DMS 273 (cell line): Measurements from ENCODE around the gene SLC9A6.
"Not testable (repeated sequence)": the region's sequence is repeated elsewhere in the genome, so short reads cannot be mapped to it uniquely, and the experiment has no call there.

Source experiments
- DNase-seq: peaks from one replicate; lab custom pipeline; 2025; ENCODE audit not compliant: unreplicated experiment; lab: John Stamatoyannopoulos, UW

The SLC9A6 gene

DNA sequence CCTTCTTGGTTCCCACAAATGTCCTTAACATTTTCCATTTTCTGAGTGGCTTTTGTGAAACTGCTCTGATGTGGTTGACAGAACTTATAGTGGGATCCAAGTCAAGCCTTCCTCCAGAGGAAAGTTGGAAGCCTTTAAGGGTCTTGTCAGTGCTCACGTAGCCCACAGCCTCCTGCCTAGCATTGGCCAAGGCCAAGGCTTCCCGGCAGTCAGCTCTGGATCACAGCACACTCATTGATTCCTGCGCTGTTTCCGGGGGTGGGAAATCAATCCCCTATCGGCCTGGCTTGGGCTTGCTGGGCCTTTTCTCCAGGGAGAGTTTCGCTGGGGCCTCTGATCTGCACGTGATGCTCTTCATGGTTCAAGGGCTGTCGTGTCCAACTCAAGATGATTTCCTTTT, 76.1 kb downstream of the SLC9A6 start:
- DNase-seq: no peak

DNA sequence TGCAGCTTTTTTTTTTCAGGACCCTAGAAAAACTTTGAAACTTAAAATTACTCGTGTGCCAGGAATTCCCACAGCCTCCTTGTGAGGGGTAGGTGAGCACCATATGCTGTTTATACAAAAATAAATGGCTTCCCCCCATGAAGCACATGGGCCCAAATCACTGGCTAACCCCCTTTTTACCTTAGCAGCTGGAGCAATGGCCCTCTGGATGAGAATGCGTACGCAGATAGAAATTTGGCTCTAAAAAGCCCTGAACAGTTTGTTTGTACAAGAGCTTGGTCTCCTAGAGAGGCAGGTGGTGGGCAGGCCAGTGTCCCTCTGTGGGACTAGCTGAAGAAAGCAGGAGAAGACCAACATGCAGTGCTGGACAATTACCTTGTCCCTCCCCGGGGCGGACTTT, 76.5 kb downstream of the SLC9A6 start:
- DNase-seq: peak; percentile 53

DNA sequence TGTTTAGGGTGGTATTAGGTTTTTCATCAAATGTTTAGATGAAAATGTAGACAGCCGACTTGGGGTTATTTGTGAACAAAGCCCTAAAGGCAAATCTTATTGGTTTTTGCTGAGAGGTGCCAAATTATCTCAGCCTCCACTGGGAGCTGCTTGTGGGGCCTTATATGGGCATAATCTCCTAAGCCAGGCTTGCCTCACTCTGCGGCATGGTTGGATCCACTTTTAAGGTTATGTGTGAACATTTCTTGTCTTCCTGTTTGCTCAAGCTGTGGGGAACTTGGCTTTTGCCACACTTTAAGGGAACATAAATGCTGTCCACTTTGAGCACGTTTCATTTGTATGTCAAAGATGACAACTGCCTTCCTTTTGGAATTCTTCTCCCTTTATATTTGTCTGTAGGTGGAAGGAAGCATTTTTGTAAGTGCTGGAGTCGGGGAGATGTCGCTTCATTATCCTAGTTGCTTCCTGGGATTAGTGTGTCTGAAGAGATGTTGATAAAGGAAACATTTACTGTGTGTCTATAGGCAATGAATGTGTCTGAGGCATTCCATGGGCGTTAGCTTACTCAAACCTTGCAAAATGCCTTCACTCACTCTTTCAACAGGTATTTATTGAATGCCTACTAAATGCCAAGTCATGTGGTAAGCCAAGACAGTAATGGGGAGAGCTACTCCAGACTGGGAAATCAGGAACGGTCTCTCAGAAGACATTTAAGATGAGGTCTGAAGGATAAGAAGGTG, 78.3 kb downstream of the SLC9A6 start:
- peak; percentile 19 for DNase-seq

DNA sequence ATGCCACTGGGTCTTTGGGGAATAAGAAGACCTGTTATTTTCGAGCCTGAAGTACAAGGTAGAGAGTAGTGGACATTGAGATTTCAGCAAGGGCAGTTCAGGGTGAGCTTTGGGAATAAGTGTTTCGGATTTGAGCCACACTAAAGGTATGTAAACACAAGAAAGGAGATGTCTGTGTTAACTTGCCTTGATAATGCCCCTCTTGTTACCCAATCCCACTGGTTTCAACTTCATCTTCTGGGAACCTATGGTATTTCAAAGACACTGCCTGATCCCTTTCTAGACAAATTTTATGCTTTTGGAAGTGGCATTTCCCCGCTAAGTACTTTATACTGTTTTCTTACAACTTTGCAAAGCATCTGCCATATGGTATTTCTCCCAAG, 79.4 kb downstream of the SLC9A6 start:
- no peak for DNase-seq

DNA sequence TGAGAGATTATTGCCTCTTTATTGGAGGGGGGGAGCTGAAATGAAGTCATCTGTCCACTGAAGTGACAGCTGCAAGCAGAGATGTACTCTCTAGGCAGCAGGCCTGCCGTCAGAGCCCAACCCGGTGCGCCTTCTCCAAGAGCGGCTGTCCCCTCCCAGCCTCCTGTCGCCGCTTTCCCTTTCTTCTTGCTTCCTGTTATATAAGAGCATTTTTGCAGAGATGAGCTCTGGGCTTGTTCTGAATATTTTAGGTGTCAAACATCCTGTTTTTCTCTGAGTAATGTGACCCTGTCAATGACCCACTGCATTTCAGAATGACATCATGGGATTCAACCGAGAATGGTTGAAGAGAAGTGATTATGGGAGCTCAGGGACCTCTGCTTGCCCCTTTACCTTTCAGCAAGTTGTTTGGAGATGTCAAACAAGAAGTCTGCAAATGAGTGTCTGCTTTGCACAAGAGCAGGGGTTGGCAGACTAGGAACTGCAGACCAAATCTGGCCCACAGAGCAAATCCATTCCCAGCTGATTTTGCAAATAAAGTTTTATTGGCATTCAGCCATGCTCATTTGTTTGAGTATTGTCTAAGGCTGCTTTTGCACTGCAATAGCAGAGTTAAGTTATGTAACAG, 79.9 kb downstream of the SLC9A6 start:
- peak; percentile 89 for DNase-seq

DNA sequence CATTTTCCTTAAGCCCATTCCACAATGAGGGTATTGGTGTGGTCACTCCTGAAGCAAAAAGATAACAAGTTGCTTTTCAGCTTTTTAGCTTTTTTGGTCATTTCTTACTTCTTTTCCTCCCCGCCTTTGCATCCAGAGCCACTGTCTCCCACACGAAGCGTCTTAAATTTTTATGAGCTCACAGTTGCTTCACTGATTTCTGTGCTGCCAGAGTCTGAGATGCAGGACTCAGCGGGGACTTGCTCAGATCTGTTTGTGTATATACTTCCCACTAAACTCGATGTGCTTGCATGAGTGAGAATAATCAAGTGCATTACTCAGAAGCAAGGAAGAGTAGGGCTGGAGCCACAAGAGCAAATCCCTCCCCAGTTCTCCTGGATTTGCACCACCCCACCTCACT, 81.9 kb downstream of the SLC9A6 start:
- DNase-seq: no peak

DNA sequence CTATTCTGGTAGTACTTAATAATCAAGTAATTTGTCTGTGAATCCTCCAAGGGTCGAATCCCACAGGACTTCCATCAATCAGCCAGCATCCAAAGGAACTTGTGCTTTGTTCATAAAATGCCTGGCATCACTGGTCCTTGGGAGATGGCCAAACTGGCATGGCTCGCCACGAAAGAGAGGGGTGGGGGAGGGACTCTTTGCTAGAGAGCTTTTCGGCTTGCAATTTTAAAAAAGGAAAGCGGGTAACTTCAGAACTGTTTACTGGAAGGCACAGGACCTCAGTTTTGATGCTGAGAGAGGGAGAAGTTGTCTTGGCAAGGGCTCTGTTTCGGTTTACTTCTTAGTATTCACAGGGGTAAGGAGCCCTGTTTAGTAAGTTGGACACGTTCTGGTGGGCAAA, 82.7 kb downstream of the SLC9A6 start:
- no peak for DNase-seq

DNA sequence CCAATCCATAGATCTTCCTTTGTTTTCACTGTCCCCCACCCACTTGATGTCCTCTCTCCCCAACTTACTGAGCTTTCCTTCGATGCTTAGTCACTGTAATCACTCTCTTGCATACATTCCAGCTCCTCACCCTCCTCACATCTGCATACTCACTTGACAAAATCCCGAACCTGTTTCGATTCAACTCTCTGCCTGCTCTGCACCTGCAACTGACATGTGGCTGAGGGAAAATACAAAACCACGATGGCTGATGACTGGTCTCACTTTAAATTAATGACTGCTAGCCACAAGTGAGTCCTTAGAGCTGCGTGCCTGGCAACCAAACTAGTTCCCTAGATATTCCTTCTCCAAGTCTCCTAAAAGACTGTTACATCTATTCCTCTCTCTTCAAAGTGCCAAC, 91.7 kb downstream of the SLC9A6 start:
- DNase-seq: no peak

DNA sequence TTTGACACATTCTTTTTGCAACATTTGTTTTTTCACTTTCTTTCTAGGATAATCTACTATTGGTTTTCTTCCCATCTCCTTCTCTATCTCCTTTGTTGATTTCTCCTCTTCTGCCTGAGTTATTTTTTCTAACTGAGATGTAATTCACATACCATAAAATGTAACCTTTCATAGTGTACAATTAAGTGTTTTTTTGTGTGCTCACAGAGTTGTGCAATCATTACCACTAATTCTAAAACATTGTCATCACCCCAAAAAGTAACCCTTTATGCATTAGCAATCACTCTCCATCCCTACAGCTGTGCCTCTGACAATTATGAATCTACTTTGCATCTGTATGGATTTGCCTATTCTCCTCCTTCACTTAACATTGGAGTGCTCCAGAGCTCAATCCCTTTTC, 95.5 kb downstream of the SLC9A6 start:
- DNase-seq: no peak

DNA sequence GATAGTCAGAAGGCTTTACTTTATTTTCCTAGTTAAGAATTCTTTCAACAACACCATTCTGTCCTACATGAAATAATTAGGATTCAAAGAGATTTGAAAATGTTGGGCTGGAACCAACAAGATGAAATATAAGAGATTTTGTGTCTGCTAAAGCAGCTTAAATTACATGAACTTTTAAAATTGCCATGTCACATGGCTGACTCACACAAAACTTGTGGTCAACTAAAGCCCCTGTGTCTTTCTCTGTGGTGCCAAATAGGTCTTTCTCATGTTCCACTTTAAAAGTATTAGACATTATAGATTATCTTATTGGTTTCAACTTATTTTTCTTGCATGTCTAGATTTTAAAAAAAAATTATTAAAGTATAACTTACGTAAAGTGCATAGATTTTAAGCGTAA, 101.3 kb downstream of the SLC9A6 start:
- no peak for DNase-seq

DNA sequence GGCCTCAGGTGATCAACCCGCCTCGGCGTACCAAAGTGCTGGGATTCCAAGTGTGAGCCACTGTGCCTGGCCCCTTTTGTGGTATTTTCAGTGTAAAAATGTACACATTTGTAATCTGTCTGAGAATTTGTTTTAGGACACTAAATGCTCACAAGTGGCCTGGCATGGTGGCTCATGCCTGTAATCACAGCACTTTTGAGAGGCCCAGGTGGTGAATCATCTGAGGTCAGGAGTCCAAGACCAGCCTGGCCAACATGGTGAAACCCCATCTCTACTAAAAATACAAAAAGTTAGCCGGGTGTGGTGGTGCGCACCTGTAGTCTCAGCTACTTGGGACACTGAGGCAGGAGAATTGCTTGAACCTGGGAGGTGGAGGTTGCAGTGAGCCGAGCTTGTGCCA, 106.7 kb downstream of the SLC9A6 start:
- not testable (repeated sequence) for DNase-seq

DNA sequence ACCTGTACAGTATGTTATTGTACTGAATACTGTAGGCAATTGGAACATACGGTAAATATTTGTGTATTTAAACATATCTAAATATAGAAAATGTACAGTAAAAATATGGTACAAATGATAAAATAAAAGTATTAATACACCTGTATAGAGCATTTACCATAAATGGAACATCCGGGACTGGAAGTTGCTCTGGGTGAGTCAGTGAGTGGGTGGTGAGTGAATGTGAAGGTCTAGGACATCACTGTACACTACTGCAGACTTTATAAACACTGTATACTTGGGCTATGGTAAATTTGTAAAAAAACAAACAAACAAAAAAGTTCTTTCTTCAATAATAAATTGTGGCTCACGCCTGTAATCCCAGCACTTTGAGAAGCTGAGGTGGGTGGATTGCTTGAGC, 109.7 kb downstream of the SLC9A6 start:
- no peak for DNase-seq
